ENCODE data around the gene FAM120A.

Gene FAM120A

GRCh38 chr9:93565089-93565488, 113.6 kb downstream of the FAM120A start:
- no peak for DNase-seq

GRCh38 chr9:93566408-93567270, 115.2 kb downstream of the FAM120A start:
- peak; percentile 87 for DNase-seq

GRCh38 chr9:93567271-93567959, 115.9 kb downstream of the FAM120A start:
- no peak for DNase-seq

- no peak for DNase-seq
Measured at GRCh38 chr9:93568169-93568568, 116.7 kb downstream of the FAM120A start.

- DNase-seq: no peak
Measured at GRCh38 chr9:93569621-93570174, 118.2 kb downstream of the FAM120A start.

GRCh38 chr9:93572221-93572620, 120.7 kb downstream of the FAM120A start:
- DNase-seq: no peak

GRCh38 chr9:93572636-93573515, 121.4 kb downstream of the FAM120A start:
- no peak for DNase-seq

- no peak for DNase-seq
Measured at GRCh38 chr9:93573516-93573828, 122.0 kb downstream of the FAM120A start.

- no peak for DNase-seq
Measured at GRCh38 chr9:93574091-93574899, 122.8 kb downstream of the FAM120A start.

- no peak for DNase-seq
Measured at GRCh38 chr9:93574900-93575795, 123.7 kb downstream of the FAM120A start.

- DNase-seq: no peak
Measured at GRCh38 chr9:93575796-93576257, 124.3 kb downstream of the FAM120A start.

GRCh38 chr9:93576258-93577077, 125.0 kb downstream of the FAM120A start, which contains the start of gene PHF2:
Gene PHF2 (plus strand): TSS chr9:93576584. CDS start chr9:93576774, 190 bp downstream.
- DNase-seq: no peak

GRCh38 chr9:93577078-93577974, 125.8 kb downstream of the FAM120A start:
- no peak for DNase-seq

- no peak for DNase-seq
Measured at GRCh38 chr9:93577975-93578682, 126.6 kb downstream of the FAM120A start.

- no peak for DNase-seq
Measured at GRCh38 chr9:93578844-93579243, 127.4 kb downstream of the FAM120A start.

GRCh38 chr9:93579711-93580516, 128.4 kb downstream of the FAM120A start:
- no peak for DNase-seq

All from cortex of kidney (tissue), 1 donor.